ENCODE results near the gene SH3BP4. TPM values are rescaled to one million over a fixed set of nuclear protein-coding genes. Genes with fewer than 3 reads are reported as not detected.

Gene SH3BP4
- total RNA-seq, 2 experiments from 2014 or later: 0.18 to 0.33 TPM

GRCh38 chr2:234932591-234933168 is 19.1 kb upstream of the SH3BP4 start:
- Mint-ChIP-seq H3K9me3 (no peaks in the 10 kb centered on the region), H3K27me3 (peaks cover 6% of the 10 kb centered on the region), H3K4me1 (no peaks in the 10 kb centered on the region), H3K36me3 (no peaks in the 10 kb centered on the region), H3K4me3 (no peak overlapping the region), H3K27ac (no peak overlapping the region)
- no peak for DNase-seq

DNA sequence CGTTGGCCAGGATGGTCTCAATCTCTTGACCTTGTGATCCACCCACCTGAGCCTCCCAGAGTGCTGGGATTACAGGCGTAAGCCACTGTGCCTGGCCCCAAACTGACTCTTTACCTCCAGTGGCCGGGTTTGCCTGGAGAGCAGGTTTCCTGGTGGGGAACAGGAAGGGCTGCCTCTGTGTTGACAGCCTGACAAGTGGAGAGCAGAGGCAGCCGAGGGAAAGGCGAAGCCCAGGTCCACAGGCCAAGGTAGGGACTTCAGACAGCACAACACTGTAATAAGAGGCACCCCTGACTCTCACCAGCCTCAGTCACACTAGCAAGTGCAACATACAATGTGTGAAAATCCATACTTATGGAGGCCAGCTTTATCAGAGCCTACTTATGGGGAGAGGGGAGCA is 16.5 kb upstream of the SH3BP4 start:
- Mint-ChIP-seq H3K4me1 (no peaks in the 10 kb centered on the region), H3K27me3 (peaks cover 19% of the 10 kb centered on the region), H3K36me3 (no peaks in the 10 kb centered on the region), H3K27ac (no peak overlapping the region), H3K9me3 (no peaks in the 10 kb centered on the region), H3K4me3 (no peak overlapping the region)
- no peak for DNase-seq

DNA sequence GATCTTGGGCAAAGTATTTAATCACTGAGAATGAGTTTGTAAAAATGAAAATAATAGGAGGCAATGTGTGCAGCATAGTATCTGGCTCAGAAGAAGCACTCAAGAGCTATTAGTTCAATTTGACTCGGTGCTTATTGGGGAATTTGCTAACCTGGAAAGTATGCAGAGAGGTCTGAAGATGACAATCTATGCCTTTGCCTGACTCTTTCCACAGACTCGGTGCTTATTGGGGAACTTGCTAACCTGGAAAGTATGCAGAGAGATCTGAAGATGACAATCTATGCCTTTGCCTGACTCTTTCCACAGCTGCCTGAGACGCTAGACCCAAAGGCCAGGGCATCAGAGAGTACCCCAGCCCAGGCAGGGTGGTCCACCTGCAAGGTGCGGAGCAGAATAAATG is 12.2 kb upstream of the SH3BP4 start:
- Mint-ChIP-seq H3K9me3 (peaks cover 7% of the 10 kb centered on the region), H3K27me3 (peaks cover 38% of the 10 kb centered on the region), H3K36me3 (no peaks in the 10 kb centered on the region), H3K4me1 (no peaks in the 10 kb centered on the region), H3K27ac (no peak overlapping the region), H3K4me3 (no peak overlapping the region)
- DNase-seq: no peak

GRCh38 chr2:234939996-234940395 is 11.8 kb upstream of the SH3BP4 start:
- DNase-seq: no peak
- Mint-ChIP-seq H3K27me3 (peaks cover 40% of the 10 kb centered on the region), H3K4me1 (no peaks in the 10 kb centered on the region), H3K27ac (no peak overlapping the region), H3K36me3 (no peaks in the 10 kb centered on the region), H3K4me3 (no peak overlapping the region), H3K9me3 (peaks cover 8% of the 10 kb centered on the region)

- Mint-ChIP-seq H3K4me3 (no peak overlapping the region), H3K27me3 (peaks cover 42% of the 10 kb centered on the region), H3K27ac (no peak overlapping the region), H3K9me3 (peaks cover 9% of the 10 kb centered on the region), H3K36me3 (no peaks in the 10 kb centered on the region), H3K4me1 (no peaks in the 10 kb centered on the region)
- no peak for DNase-seq
Measured at GRCh38 chr2:234940527-234940926, 11.3 kb upstream of the SH3BP4 start.

DNA sequence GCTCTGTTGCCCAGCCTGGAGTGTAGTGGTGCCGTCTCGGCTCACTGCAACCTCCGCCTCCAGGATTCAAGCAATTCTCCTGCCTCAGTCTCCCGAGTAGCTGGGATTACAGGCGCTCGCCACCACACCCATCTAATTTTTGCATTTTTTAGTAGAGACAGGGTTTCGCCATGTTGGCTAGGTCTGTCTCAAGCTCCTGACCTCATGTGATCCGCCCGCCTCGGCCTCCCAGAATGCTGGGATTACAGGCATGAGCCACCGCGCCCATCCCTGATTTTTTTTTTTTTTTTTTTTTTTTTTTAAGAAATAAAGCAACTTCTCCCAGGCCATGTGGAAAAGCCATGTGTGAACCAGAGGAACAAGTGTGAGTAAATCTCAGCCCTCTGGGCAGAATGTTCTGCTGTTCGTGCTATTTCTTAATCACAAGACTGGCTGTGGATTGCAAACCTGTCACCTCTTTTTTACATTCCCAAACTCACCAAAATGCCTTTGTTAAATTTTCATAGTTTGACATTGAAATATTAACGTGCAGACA is 6.4 kb upstream of the SH3BP4 start:
- no peaks in the 10 kb centered on the region for H3K36me3 Mint-ChIP-seq
- no peak overlapping the region for H3K27ac Mint-ChIP-seq
- H3K4me1 Mint-ChIP-seq: no peaks in the 10 kb centered on the region
- peaks cover 58% of the 10 kb centered on the region for H3K27me3 Mint-ChIP-seq
- H3K9me3 Mint-ChIP-seq: peaks cover 11% of the 10 kb centered on the region
- no peak overlapping the region for H3K4me3 Mint-ChIP-seq
- DNase-seq: no peak

DNA sequence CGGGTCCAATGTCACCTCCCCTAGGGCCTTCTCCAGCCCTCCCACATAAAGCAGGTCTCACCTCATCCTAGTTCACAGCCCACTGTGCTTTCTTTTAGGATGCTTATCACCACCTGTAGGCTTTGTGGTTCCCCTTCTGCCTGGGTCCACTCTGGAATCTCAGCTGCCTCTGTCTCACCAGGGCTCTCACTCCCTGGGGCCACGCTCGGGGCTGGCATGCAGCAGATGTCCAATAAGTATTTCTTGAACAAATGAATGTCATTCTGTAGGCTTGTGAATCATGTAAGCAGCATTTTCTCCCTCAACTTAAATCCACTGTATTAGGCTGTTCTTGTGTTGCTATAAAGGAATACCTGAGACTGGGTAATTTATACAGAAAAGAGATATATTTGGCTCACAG is 4.3 kb upstream of the SH3BP4 start:
- no peak for DNase-seq
- H3K4me1 Mint-ChIP-seq: peaks cover 2% of the 10 kb centered on the region

GRCh38 chr2:234949762-234950434 is 1.9 kb upstream of the SH3BP4 start:
- Mint-ChIP-seq H3K27me3 (peaks cover 73% of the 10 kb centered on the region), H3K27ac (no peak overlapping the region), H3K4me3 (no peak overlapping the region), H3K9me3 (peaks cover 4% of the 10 kb centered on the region), H3K4me1 (peaks cover 5% of the 10 kb centered on the region), H3K36me3 (peaks cover 1% of the 10 kb centered on the region)
- DNase-seq: no peak

More for the DNA sequence above, 4.3 kb upstream of the SH3BP4 start:
- H3K36me3 Mint-ChIP-seq: no peaks in the 10 kb centered on the region
- peaks cover 11% of the 10 kb centered on the region for H3K9me3 Mint-ChIP-seq
- no peak overlapping the region for H3K27ac Mint-ChIP-seq
- no peak overlapping the region for H3K4me3 Mint-ChIP-seq
- H3K27me3 Mint-ChIP-seq: peaks cover 66% of the 10 kb centered on the region

DNA sequence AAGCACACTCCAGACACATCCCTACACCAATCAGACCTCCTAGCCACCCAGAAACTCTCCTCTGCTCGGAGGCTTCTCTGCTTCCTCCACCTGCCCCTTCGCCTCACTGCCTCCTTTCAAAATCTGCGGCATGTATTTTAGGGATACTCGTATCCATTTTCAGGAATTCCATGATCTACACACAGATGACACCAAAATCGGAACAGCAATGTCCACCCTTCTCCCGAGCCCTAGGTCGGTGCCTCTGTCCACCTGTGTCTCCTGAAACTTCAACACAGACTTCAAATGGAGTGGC is 1.4 kb upstream of the SH3BP4 start:
- H3K9me3 Mint-ChIP-seq: peaks cover 2% of the 10 kb centered on the region
- no peak for DNase-seq
- peaks cover 5% of the 10 kb centered on the region for H3K4me1 Mint-ChIP-seq
- no peak overlapping the region for H3K27ac Mint-ChIP-seq
- peaks cover 75% of the 10 kb centered on the region for H3K27me3 Mint-ChIP-seq
- H3K4me3 Mint-ChIP-seq: no peak overlapping the region
- peaks cover 1% of the 10 kb centered on the region for H3K36me3 Mint-ChIP-seq

DNA sequence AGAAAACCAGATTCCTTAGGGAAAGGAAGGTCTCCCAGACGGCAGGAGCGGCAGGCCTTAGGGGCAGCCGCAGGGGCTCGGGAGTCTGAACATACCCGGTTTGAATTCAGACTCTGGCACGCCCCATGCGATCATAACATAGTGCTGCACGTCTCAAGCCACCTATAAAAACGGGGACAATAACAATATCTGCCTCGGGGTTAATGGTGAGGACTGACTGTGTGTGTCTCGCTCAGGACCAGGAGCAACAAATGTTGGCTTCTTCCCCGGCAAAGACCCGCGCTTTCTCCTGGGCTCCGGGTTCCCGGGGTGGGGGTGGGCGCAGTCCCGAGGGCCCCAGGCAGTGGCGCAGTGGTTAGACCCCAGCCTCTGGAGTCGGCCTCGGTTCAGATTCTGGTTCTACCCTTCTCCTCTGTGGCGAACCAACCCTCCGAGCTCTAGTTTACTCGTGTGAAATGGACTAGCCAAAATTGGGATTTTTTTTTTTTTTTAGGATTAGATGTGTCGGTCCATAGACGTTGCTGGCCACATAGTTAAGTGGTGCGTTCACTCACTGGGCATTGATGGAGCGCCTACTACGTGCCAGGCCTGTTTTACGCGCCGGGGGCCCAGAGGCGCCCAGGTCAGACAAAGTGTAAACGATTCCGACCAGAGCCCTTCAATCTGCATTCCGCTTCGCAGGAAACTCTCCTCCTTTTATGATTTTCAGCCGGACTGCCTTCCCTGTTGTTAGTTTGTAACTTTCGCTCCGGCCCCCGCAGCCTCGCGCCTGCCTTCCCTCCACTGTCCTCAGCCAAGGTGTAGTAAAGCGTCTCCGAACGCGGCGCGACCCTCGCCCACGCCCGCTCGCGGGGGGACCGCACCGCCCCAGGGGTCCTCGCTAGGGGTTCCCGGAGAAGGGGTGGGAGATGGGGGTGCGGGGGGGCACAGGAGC is 820 bp upstream of the SH3BP4 start:
- DNase-seq: peak; percentile 4
- Mint-ChIP-seq H3K36me3 (peaks cover 1% of the 10 kb centered on the region), H3K9me3 (peaks cover 2% of the 10 kb centered on the region), H3K27me3 (peaks cover 80% of the 10 kb centered on the region), H3K4me1 (peaks cover 5% of the 10 kb centered on the region), H3K4me3 (peak overlapping the region; percentile 69), H3K27ac (no peak overlapping the region)

- no peak overlapping the region for H3K27ac Mint-ChIP-seq
- H3K4me1 Mint-ChIP-seq: peaks cover 5% of the 10 kb centered on the region
- H3K4me3 Mint-ChIP-seq: peak overlapping the region; percentile 34
- peaks cover 1% of the 10 kb centered on the region for H3K36me3 Mint-ChIP-seq
- H3K27me3 Mint-ChIP-seq: peaks cover 80% of the 10 kb centered on the region
- DNase-seq: peak; percentile 3
- no peaks in the 10 kb centered on the region for H3K9me3 Mint-ChIP-seq
Measured at GRCh38 chr2:234952270-234953115, 676 bp downstream of the SH3BP4 start.

- Mint-ChIP-seq H3K9me3 (no peaks in the 10 kb centered on the region), H3K27me3 (peaks cover 73% of the 10 kb centered on the region), H3K4me1 (peaks cover 5% of the 10 kb centered on the region), H3K4me3 (no peak overlapping the region), H3K27ac (no peak overlapping the region), H3K36me3 (peaks cover 1% of the 10 kb centered on the region)
- no peak for DNase-seq
Measured at GRCh38 chr2:234953116-234954031, 1.6 kb downstream of the SH3BP4 start.

- no peak for DNase-seq
- H3K36me3 Mint-ChIP-seq: peaks cover 1% of the 10 kb centered on the region
- H3K27ac Mint-ChIP-seq: no peak overlapping the region
- peaks cover 5% of the 10 kb centered on the region for H3K4me1 Mint-ChIP-seq
- H3K9me3 Mint-ChIP-seq: no peaks in the 10 kb centered on the region
- peaks cover 62% of the 10 kb centered on the region for H3K27me3 Mint-ChIP-seq
- no peak overlapping the region for H3K4me3 Mint-ChIP-seq
Measured at GRCh38 chr2:234954551-234954992, 2.8 kb downstream of the SH3BP4 start.

Data from activated naive CD8-positive, alpha-beta T cell treated with anti-CD3 and anti-CD28 coated beads for 36 hours (primary cell).